Omental fat pad (tissue), 4 donors: ENCODE data around the gene POMGNT2. TPM values are rescaled to one million over a fixed set of nuclear protein-coding genes. Genes with fewer than 3 reads are reported as not detected.

Source experiments
- ATAC-seq: fragments of 150-250 bp; one replicate; pipeline ENCODE4 v1.9.1; 2016; ENCODE audit warnings: mild to moderate bottlenecking, moderate library complexity; ENCODE audit not compliant: low FRiP score
- DNase-seq: peaks from one replicate; pipeline ENCODE4 v3.0.0-alpha.2; 2019; ENCODE audit warnings: low spot score
- total RNA-seq, 4 donors: library from RNA; depleted of rRNA; stranded (reverse); fragments of >200 nt; gene quantifications; one replicate each; pipeline ENCODE4 v1.1.0, GENCODE V29; 2016
- TF ChIP-seq, protein P1 (sequence below), 3 donors: fragments of 450-650 bp; IDR thresholded peaks; one replicate each; pipeline ENCODE4 v1.5.1; 2016 to 2017; ENCODE audit warnings: antibody characterized with exemption in 3 of 3, mild to moderate bottlenecking in 3 of 3, moderate library complexity in 2 of 3

The POMGNT2 gene
- total RNA-seq, 4 donors from 2014 or later: 13.0 to 19.6 (median 15.9) TPM

DNA sequence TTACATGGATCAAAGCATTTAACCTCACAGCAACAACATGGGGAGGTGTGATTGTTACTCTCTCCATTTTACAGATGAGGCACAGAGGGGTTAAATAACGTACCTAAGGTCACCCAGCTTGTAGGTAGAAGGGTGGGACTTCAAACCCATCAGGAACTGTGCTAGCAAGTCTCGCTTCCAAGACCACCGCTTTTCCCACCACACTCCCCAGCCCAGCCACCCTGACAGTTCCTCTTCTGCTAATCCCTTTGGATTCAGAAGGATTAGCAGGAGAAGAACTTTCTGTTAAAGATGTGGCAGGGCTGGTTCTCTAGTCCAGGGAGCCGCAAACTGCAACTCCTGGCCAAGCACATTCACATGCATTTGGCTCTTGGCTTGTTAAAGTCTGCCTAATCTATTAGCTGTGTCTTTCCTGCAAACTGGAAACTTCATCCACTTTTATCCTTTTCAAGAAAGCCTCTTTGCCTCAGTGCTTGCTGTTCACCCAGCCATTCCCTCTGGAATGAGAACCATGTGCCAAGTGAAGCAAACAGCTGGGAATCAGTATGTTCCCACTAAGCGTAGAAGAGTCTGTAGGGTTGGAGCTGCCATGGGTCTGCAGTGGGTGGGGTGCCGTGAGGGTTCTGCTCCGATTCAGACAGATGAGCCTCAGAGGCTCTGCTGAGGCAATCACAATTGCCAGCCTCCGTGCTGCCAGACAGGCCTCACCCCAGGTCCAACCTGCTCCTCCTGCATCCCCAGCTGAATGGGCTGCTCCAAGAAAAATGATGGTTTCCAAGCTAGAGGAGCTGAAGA lies 44.6 kb downstream of the POMGNT2 start:
- TF ChIP-seq, protein P1, sequence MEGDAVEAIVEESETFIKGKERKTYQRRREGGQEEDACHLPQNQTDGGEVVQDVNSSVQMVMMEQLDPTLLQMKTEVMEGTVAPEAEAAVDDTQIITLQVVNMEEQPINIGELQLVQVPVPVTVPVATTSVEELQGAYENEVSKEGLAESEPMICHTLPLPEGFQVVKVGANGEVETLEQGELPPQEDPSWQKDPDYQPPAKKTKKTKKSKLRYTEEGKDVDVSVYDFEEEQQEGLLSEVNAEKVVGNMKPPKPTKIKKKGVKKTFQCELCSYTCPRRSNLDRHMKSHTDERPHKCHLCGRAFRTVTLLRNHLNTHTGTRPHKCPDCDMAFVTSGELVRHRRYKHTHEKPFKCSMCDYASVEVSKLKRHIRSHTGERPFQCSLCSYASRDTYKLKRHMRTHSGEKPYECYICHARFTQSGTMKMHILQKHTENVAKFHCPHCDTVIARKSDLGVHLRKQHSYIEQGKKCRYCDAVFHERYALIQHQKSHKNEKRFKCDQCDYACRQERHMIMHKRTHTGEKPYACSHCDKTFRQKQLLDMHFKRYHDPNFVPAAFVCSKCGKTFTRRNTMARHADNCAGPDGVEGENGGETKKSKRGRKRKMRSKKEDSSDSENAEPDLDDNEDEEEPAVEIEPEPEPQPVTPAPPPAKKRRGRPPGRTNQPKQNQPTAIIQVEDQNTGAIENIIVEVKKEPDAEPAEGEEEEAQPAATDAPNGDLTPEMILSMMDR (IDR thresholded peaks at IDR 0.05): no peak
- ATAC-seq: no peak
- DNase-seq: no peak

DNA sequence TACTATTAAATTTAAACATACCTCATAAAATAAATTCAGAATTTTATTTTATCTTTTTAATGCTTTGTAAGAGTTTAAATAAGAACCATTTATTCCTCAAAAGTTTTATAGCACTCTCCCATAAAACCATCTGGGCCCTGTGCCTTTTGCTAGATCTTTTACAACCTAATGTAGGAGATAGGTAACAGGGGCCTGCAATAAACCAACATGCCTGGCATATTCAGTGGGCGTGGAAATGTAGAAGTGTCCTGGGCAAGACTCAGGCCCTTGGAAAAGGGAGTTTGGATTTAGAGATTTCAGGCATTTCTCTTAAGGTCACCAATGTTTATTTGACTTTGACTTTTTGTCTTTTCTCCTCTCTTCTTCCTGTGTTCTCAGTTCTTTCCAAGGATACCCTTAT lies 46.4 kb downstream of the POMGNT2 start:
- no peak for DNase-seq
- ATAC-seq: no peak
- TF ChIP-seq, protein P1 (IDR thresholded peaks at IDR 0.05): no peak

DNA sequence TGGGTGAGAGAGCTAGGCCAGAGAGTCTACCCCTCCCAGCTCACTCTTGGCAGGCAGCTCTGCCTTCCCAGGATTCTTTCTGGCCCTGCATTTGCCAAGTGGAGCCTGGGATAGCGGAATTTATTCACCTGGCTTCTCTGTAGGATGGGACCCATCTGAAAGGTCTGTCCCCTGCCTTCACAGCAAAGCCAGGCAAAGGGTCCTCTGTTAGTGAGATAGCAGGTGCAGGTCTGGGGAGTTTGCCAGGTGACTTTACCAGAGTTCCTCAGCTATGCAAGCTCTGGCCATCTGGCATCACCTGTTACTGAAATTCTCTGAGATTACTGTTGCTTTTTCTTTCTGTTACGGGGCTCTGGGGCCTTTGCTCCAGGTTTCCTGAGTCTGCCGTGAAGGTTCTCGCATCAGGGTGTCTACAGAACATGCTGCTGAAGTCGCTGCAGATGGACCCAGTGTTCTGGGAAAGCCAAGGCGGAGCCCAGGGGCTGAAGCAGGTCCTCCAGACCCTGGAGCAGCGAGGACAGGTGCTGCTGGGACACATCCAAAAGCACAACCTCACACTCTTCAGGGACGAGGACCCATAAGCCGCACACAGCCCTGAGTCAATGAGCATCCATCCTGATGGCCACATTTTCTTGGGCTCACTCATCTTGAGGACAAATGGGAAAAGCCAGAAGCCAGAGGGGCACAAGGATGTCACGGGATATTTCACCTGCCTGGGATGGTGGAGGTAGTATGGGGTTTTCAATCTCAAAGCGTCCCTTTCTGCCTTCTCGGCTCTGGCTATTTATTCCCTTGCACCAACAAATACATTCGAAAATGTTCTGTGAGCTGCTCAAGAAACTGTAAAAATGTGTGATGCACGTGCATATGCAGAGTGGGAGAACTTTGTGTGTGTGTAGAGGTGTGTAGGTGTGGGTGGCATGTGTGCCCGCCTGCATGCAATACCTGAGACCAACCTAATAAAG lies 49.8 kb downstream of the POMGNT2 start:
- TF ChIP-seq, protein P1 (IDR thresholded peaks at IDR 0.05): no peak
- ATAC-seq (no peak), DNase-seq (no peak)

DNA sequence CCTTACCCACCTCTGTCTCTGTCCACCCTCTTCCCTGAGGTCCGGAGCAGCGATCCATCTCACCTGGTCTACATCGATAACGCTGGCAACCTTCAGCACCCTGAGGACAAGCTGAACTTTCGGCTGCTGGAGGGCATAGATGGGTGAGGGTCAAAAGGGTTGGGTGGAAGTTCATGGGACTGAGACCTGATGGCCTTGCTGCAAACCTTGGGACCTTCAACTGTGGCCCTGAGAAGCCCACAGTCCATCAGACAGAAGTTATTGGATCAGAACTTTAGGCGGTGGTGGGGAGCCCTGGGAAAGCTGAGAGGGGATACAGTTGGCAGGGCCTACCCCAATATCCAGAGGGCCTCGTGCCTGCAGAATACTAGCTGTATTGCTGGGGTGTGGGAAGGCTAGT lies 50.5 kb downstream of the POMGNT2 start:
- DNase-seq: no peak
- TF ChIP-seq, protein P1 (IDR thresholded peaks at IDR 0.05): no peak
- no peak for ATAC-seq

DNA sequence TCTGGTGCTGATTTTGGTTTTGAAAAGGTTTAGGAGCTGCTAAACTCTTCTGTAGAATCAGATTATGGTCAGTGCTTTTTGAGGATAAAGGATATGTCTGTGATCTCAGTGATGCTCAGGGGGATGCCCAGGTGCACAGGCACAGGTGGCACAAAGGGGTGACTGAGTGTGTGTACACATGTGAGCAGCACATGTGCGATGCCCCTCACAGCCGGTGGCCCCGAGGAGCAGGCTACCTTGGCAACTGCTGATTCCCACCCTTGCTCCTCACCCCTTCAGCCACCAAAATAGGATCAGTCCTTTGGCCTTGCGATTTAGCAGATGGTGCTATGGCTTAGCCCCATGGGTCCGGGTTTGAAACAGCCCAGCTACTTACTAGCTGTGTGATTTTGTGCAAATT lies 51.1 kb downstream of the POMGNT2 start:
- TF ChIP-seq, protein P1 (IDR thresholded peaks at IDR 0.05): no peak
- no peak for DNase-seq
- ATAC-seq: no peak

DNA sequence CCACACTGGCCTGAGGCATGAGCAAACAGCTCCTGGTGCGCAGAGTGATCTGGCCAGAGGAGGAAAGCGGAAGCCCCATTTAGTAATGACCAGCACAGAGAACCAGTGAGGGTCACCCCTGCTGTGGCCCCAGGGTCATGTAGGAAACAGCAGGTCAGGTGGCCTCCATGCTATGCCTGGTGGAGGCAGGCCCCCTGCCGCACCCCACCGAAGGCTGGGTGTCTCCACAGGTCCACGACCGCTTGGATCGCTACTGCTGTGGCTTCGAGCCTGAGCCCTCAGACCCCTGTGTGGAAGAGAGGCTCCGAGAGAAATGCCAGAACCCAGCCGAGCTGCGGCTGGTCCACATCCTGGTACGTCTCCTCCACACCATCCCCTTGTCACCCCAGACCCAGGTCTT lies 52.6 kb downstream of the POMGNT2 start:
- TF ChIP-seq, protein P1 (IDR thresholded peaks at IDR 0.05): no peak
- DNase-seq (no peak), ATAC-seq (no peak)
